ENCODE measurements around the gene ABCA12.

DNA sequence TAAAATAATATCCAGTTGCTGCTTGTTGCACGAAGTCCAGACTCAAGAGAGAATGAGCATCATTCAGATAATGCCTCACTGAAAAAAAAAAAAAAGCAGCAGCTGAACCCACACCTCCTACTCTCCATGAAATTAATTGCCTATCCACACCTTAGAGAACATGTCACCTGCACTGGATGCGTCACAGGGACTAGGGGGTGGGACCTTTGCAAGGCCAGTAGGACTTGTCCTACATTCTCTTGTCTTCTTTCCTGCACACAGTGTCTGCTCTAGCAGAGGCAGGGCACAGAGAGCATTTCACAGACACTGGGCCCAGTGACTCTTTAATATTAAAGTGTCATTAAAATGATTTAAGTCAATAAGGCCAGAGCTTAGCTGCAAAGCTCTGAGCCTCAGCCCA lies at the start of gene ABCA12:
- TF ChIP-seq CTCF (conservative IDR thresholded peaks at IDR 0.05; ENCODE audit: low read length) (no peak), EZH2phosphoT487 (IDR thresholded peaks at IDR 0.05; ENCODE audit: borderline replicate concordance) (no peak)
